T47D (cell line): Measurements from ENCODE around the gene OR2Z1.
"Not testable (repeated sequence)": the region's sequence is repeated elsewhere in the genome, so short reads cannot be mapped to it uniquely, and the experiment has no call there.

Experiments used
- DNase-seq, 2 experiments: peaks; one replicate each; pipeline versions ENCODE4 v3.0.0 to v3.0.0-alpha.2; 2011 to 2012; ENCODE audit warnings: low read depth in 1 of 2, low spot score in 1 of 2
- JUND ChIP-seq: IDR thresholded peaks from 2 replicates; pipeline ENCODE4 v1.6.1; 2012; ENCODE audit warnings: low read depth
- in situ Hi-C: cut with HindIII; loops from 2 replicates; pipeline ENCODE4 v1.10.0; 2016; ENCODE audit warnings: low sequenced_read_pairs, low pct_unique_long_range_greater_than_20kb

The OR2Z1 gene

DNA sequence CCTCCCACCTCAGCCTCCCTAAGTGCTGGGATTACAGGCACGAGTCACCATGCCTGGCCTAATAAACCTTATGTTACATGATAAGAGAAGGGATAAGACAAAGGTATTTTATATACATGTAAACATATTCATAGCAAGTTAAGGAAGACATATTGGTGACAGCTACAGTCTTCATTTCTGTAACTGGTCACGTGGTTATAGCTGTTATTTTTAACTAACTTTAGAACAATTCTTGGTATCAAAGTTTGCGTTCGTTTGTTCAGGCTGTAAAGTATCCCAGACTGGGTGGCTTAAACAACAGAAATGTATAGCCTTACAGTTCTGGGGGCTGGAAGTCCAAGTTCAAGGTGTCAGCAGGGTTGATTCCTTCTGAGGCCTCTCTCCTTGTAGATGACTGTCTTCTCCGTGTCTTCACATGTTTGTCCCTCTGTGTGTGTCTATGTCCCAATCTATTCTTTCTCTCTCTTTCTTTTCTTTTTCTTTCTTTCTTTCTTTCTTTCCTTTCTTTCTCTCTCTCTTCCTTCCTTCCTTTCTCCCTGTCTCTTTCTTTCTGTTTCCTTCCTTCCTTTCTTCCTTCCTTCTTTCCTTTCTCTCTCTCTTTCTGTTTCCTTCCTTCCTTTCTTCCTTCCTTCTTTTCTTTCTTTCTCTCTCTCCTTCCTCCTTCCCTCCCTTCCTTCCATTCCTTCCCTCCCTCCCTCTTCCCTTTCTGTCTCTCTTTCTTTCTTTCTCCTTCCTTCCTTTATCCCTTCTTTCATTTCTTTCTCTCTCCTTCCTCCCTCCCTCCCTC lies 30.5 kb upstream of the OR2Z1 start:
- DNase-seq: no peak
- TF ChIP-seq JUND: no peak
- in situ Hi-C loops: no loop called here

DNA sequence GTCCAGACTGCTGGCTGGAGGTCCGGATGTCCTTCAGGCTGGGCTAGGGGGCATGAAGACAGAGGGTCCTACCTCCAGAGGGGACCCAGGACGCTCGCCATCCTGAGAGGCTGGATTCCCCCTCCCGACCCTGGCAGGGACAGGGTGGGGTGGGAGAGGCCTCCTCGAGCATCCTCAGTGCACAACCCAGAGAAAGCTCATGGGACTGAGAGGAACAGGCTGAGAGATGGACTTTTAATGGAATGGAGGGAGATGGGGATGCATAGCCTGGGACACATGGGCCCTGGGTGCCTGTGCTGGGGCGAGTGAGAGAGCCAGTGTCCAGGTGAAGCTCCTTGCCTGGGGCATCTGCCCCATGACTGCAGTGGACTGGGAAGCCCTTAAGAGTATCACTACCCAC lies 25.9 kb upstream of the OR2Z1 start:
- TF ChIP-seq JUND: no peak
- in situ Hi-C loops: no loop called here
- DNase-seq: no peak

DNA sequence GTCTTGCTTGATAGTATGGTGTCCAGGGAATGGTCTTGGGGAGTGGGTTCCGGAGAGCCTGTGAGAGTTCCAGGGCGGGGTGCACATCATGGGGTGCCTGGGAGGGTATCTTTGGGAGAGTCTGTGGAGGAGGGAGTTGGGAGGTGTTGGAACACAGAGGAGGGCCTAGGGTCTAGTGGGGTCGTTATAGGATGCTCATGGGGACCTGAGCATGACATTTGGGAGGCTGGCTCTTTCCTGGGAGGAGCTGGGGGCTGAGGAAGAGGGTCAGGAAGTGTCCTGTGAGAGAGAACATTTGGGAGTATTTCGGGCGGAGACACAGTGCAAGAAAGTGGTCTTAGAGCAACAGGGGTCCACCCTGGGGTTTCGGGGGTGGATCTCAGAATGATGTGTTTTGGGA lies 25.5 kb upstream of the OR2Z1 start:
- no peak for TF ChIP-seq JUND
- no peak for DNase-seq
- in situ Hi-C loops: no loop called here

DNA sequence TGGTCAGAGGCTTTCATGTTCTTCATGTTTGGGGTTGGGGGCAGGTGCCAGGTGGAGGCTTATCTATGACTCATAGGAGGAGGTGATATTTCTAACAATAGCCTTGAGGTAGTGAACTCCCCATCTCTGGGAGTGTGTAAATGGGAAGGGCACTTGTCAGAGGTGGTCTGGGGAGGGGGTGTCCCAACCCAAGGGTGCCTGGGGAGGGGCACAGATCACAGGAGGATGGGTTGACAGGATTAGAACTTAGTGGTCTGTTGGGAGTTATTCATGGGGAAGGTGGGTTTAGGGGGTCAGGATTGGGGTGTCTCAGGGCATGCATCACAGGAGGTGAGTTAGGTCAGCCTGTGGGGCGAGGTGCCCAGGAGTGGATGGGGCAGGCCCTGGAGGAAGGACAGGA lies 24.4 kb upstream of the OR2Z1 start:
- in situ Hi-C loops: no loop called here
- TF ChIP-seq JUND: no peak
- no peak for DNase-seq

DNA sequence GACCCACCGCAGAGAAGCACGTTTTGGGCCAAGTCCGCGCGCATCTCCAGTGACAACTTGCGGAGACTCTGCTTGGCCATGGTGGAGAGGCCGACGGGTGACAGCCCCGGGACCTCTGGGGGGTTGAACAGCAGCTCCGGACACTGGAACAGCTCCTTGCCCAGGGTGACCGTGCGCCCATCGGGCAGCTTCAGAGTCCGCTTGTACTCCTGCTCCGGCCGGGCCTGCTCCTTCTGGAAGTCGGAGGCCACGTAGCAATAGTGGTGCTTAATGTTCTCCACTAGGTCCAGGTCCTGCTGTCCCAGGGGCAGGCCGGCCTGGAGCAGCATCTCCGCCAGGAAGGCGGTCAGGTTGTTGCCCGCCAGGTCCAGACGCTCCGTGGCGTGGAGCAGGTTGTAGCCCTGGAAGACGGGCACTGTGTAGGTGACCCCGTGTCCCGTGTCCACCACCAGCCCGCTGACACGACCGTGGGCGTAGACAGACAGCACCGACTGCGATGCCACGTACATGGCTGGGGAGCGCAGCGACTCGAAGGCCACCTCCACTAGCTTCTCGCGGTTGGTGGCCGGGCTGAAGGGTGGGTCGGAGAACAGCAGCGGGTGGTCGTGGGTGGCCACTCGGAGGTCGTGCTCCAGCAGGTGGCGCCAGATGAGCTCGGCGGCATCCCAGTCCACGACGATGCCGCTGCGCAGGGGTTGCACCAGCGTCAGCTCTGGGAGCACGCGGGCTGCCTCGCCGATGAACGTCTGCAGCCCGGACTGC lies 23.6 kb upstream of the OR2Z1 start:
- TF ChIP-seq JUND: no peak
- DNase-seq: no peak
- in situ Hi-C loops: no loop called here

DNA sequence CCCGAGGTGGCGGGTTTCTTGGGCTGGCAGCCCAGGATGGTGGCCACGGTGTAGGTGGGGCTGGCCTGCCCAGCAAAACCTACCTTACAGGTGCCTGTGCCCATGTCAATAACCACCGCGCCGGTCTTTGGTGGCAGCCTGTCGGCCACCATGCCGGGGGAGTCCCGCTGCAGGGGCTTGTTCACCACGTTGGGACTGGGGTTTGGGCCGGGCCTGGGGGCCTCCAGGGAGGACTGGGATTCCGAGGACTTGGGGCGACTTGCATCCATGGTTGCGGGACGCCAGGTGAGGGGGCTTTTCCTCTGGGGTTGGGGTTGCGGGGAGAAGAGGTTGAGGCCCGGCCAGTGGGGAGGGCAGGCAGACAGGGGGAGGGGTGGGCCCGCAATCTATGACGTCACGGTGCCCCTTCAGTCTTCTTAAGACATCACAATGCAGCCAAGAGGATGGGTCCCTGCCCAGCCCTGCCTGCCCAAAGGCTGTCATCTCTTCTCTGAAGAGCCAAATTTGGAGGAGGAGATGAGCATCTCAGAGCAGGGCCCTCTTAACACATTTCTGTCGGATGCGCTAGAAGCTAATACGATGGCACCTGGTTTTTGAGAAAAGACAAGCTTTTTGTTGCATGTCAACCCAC lies 22.9 kb upstream of the OR2Z1 start, which contains the start of gene ACTL9:
ACTL9 (minus strand) TSS at position 363 of the 631 bp plus-strand sequence; CDS start at position 269, 94 bp downstream.
- no peak for TF ChIP-seq JUND

DNA sequence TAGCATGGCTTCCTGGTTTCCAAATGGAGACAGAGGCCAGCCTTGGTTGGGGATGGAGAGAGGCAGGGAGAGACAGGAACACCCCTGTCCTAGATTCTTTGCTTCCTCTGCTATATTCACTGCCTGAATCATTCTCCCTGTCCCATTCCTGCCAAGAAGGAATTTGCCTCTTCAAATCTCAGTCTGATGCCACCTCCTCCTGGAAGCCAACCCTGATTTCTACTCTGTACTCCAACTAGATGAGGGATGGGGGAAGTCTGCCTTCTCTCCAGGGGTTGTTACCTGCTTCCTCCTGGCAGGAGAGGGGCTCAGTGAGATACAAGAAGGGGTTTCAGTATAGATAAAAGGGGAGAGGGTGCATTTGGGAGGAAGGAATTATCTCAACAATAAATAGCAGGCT lies 21.5 kb upstream of the OR2Z1 start:
- TF ChIP-seq JUND: no peak
- in situ Hi-C loops: no loop called here
- no peak for DNase-seq

More for the DNA sequence above, 22.9 kb upstream of the OR2Z1 start, which contains the start of gene ACTL9:
- in situ Hi-C loops: no loop called here
- no peak for DNase-seq

DNA sequence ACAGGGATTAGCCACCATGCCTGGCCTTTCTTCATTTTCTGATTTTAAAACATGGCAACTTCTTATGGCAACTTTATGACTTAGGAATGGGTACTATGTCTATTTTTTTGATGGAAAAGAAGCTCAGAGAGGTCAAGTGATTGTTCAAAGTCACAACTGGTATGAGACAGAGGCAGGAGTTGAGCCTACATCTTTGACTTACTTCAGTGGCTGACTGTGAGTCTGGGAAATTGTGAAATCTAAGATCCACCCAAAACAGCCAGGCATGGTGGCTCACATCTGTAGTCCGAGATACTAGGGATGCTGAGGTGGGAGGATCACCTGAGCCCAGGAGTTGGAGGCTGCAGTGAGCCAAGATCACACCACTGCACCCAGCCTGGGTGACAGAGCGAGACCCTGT lies 20.5 kb upstream of the OR2Z1 start:
- no peak for DNase-seq
- TF ChIP-seq JUND: no peak
- in situ Hi-C loops: no loop called here

DNA sequence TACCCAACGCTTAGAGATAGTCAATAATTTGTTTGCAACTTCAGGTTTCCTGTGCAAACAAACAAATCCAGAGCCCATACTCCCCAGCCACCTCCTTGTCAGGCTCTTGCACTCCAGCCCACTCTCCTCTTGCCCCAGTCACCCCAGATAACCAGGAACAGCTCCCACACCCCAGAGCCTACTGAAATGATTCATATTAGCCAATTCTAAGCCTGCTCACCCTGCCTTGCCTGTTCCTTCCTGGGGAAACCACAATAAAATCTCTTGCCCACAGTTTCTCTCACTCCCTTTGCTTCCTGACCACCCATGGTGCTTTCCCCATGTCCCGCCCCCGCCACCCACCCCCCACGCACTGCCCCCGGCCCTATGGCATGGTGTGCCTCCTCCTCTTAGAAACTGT lies 19.1 kb upstream of the OR2Z1 start:
- no peak for DNase-seq
- no peak for TF ChIP-seq JUND
- in situ Hi-C loops: no loop called here

DNA sequence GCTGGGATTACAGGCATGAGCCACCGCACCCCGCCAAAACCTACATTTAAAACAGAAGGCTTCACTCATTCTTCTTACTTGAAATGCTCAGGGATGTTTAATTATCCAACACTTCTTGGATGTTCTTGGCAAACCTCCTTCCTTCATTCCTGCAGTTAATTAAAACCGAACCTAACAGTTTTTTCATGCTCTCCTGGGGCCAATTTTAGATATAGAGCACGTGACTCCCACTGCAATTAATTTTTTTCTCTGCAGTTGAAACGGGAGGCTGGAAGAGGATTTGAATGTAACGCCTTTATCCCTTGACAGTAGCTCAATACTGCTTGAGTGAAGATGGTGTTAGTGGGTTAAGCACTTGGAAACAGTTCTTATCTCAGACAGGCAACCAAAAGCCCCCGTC lies 18.2 kb upstream of the OR2Z1 start:
- no peak for TF ChIP-seq JUND
- in situ Hi-C loops: no loop called here
- no peak for DNase-seq

DNA sequence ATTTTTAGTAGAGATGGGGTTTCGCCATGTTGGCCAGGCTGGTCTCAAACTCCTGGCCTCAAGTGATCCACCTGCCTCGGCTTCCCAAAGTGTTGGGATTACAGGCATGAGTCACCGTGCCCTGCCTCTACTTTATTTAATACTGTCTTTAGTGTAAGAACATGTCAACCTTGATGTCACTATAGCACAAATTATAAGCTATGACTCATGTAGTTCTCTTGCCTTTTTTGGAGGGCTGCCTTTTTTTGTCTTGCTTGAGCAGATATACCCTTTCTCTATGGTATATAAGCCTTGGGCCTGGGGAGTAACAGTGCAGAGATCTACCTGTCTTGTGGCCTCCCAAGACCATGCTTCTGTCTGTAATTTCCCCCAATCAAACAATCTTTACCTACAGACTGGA lies 16.1 kb upstream of the OR2Z1 start:
- DNase-seq, in situ Hi-C loops: not testable (repeated sequence)

DNA sequence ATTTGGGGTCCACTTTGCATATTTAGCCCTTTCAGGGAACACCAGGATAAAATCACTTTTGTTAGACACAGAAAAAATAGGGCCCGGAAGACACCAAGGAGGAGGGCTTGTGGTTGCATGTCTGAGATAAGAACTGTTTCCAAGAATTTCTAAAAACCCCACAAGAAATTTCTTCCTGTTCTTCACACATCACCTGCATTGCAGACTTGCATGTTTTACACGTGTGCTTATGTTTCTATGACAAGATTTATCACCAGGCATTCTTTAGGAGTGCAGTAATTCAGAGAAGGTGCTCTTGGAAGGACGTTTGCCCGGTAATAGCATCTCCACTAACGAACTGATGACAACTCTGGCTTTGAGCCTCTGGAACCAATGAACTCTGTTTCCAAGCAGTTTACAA lies 15.7 kb upstream of the OR2Z1 start:
- in situ Hi-C loops: no loop called here
- DNase-seq: no peak
- TF ChIP-seq JUND: no peak

DNA sequence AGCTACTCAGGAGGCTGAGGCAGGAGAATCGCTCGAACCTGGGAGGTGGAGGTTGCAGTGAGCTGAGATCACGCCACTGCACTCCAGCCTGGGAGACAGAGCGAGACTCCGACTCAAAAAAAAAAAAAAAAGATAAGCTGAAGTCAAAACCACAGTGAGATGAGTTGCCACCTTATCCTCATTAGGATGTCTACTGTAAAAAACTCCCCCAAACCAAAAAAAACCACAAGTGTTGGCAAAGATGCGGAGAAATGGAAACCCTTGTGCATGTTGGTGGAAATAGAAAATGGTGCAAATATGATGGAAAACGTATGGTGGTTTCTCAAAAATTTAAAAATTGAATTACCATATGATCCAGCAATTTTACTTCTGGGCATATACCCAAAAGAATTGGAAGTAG lies 11.1 kb upstream of the OR2Z1 start:
- in situ Hi-C loops, DNase-seq: not testable (repeated sequence)
